Measurements from ENCODE around the gene MED13L.
A peak's percentile ranks its signal among the peaks of the same experiment; 100 is the strongest.

Gene MED13L

GRCh38 chr12:116278667-116279066 lies 1.2 kb upstream of the MED13L start:
- no peak for DNase-seq

- no peak for DNase-seq
Observed at GRCh38 chr12:116278279-116278626, 760 bp upstream of the MED13L start.

GRCh38 chr12:116276652-116277466 lies 634 bp downstream of the MED13L start:
- peak in 44 of 51 donors; percentile 16 to 90 (median 52) for DNase-seq

- no peak for DNase-seq
Observed at GRCh38 chr12:116274551-116275375, 2.7 kb downstream of the MED13L start.

- DNase-seq: no peak
Observed at GRCh38 chr12:116273813-116274550, 3.5 kb downstream of the MED13L start.

GRCh38 chr12:116267948-116268347 lies 9.5 kb downstream of the MED13L start:
- DNase-seq: no peak

- DNase-seq: no peak
Observed at GRCh38 chr12:116266631-116267349, 10.7 kb downstream of the MED13L start.

- DNase-seq: no peak
Observed at GRCh38 chr12:116266168-116266601, 11.3 kb downstream of the MED13L start.

- DNase-seq: no peak
Observed at GRCh38 chr12:116265351-116266147, 11.9 kb downstream of the MED13L start.

GRCh38 chr12:116264525-116265070 lies 12.9 kb downstream of the MED13L start:
- DNase-seq: no peak

- no peak for DNase-seq
Observed at GRCh38 chr12:116263844-116264243, 13.6 kb downstream of the MED13L start.

GRCh38 chr12:116263431-116263830 lies 14.1 kb downstream of the MED13L start:
- no peak for DNase-seq

- no peak for DNase-seq
Observed at GRCh38 chr12:116262741-116263140, 14.8 kb downstream of the MED13L start.

GRCh38 chr12:116261525-116262100 lies 15.9 kb downstream of the MED13L start:
- no peak for DNase-seq

GRCh38 chr12:116259800-116260577 lies 17.5 kb downstream of the MED13L start:
- DNase-seq: no peak

GRCh38 chr12:116257826-116258225 lies 19.7 kb downstream of the MED13L start:
- DNase-seq: no peak

GRCh38 chr12:116257215-116257614 lies 20.3 kb downstream of the MED13L start:
- no peak for DNase-seq

- DNase-seq: no peak
Observed at GRCh38 chr12:116249938-116250337, 27.6 kb downstream of the MED13L start.

GRCh38 chr12:116248930-116249329 lies 28.6 kb downstream of the MED13L start:
- DNase-seq: no peak

All from hypothalamus (tissue), 51 donors.